Fibroblast of upper back skin (primary cell): ENCODE measurements around the gene PLIN4.
"Not testable (repeated sequence)": the region's sequence is repeated elsewhere in the genome, so short reads cannot be mapped to it uniquely, and the experiment has no call there.

Experiments
- DNase-seq: peaks from one replicate; pipeline ENCODE4 v3.0.0-alpha.2; 2013

PLIN4 gene

DNA sequence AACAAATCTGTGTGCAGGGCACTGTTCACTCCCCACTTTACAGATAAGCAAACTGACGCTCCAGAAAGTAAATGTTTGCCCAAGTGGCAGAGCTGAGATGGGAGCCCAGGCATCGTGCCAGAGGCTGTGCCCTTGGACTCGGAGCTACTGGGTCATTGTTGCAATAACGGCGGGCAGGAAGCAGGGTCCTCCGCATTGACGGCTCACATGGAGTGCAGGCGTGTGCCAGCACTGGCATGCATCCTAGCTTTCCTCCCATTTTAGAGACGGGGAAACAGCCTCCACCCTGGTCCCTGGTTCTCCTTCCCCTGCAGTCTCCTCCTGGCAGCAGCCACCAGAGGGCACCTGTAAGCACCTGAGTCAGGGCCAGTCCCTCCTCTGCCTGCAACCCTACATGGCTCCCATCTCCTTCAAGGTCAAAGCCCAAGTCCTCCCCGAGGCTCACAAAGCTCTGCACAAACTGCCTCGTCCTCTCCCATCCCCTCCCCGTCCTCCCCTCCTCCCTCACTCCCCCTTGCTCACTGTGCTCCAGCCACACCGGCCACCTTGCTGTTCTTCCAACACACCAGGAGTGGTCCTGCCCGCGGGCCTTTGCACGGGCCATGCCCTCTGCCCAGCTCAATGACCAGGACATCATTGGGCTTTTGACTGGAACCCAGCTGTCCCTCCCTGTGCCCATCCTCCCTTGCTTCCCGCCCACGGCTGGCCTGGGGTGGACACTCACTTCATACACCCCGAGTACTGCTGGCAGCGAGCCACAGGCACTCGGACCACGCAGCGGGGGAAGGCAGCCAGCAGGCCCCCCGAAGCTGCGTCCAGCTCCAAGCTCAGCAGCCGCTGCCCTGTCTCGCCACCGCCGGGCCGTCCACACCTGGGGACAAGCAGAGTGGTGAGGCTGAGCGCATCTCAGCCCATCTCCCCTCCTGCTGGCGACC is 29.3 kb upstream of the PLIN4 start:
- no peak for DNase-seq

GRCh38 chr19:4543842-4544647 is 25.8 kb upstream of the PLIN4 start:
- DNase-seq = no peak

- DNase-seq = no peak
These were observed 24.9 kb upstream of the PLIN4 start for GRCh38 chr19:4542896-4543841.

GRCh38 chr19:4541806-4542145 is 23.5 kb upstream of the PLIN4 start:
- not testable (repeated sequence) for DNase-seq

- no peak for DNase-seq
These were observed 23.0 kb upstream of the PLIN4 start for GRCh38 chr19:4541114-4541805.

DNA sequence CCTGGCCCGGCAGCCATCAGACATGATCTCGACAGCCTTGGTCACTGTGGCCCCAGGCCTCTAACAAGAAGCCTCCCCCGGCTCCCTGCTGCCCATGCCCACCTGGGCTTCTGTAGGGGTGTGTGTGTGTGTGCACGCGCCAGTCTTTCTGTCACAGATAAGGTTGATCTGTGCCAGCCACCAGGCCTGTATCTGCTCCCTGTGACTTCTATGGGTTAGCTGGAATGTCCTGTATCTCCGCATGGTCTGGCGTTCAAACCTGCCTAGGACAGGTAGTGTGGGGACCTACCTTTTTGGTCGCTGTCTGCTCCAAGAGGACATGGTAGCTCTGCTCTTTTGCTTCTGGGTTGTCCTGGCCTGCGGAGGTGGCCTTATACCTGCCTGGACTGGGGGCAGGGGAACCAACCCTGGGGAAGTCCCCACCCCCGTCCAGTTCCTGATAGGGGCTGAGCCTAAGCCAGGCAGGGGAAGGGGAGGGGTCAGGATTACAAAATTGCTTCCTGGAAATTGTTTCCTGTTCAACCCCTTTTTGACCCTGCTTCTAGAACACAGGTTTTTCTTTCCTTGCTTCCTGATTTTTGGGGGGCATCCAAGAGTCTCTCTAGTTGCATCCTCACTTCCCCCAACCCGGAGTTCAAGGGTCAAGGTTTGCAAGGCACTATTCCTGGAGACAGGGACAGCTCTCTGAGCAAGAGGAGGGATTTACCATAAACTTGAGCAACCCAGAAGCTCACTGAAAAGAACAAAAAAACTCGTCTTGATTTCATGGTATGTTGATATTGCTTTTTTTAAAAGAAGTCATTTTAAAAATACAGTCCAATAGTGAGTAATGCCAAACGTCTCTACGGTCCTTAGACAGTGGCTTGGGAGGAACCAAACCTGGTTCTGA is 21.7 kb upstream of the PLIN4 start, which contains the start of gene LRG1:
Gene LRG1 (minus strand): TSS at position 344 of the 889 bp plus-strand sequence. CDS start 23 bp downstream, at position 321.
- DNase-seq = no peak

DNA sequence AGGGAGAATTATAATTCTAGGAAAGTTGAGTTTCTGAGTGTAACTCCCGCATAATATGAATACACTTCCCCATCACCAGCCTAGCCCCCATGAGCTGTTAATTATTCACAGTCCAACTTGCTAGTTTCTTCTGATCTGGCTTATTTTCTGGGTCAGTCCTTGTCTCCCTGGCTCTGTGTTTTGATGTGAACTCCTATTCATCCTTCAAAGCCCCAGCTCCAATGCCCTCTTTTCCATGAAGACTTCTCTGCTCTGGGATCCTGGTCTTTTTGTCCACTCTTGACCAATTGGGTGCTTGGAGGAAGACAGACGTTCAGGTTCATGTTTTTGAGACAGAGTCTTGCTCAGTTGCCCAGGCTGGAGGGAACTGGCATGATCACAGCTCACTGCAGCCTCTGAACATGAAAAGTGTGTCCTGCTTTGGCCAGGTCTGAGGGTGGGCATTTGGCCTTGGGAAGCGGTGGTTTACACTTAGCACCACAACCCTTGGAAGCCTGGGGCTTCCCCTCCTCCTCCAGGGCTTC is 20.9 kb upstream of the PLIN4 start:
- DNase-seq = no peak

GRCh38 chr19:4538601-4538954 is 20.3 kb upstream of the PLIN4 start:
- DNase-seq = no peak

- no peak for DNase-seq
These were observed 19.8 kb upstream of the PLIN4 start for GRCh38 chr19:4537953-4538600.

DNA sequence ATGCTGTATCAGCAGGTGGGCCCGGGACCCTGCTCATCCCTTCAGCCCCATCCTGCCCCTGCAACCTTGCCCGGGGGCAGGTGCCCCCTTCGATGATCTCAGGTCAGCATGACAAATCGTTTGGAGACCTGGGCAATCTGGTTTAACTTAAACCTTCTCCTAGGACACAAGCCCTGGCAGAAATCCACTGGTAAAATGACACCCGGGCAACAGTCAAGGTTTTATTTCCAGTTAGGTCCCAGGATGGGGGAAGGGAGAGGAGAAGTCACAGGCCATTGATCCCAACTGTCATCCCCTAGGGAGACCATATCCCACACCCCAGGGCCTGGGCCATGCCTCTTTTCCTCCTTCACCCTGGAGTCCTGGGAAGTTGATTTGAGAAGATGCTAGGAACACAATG is 18.5 kb upstream of the PLIN4 start:
- DNase-seq = no peak

DNA sequence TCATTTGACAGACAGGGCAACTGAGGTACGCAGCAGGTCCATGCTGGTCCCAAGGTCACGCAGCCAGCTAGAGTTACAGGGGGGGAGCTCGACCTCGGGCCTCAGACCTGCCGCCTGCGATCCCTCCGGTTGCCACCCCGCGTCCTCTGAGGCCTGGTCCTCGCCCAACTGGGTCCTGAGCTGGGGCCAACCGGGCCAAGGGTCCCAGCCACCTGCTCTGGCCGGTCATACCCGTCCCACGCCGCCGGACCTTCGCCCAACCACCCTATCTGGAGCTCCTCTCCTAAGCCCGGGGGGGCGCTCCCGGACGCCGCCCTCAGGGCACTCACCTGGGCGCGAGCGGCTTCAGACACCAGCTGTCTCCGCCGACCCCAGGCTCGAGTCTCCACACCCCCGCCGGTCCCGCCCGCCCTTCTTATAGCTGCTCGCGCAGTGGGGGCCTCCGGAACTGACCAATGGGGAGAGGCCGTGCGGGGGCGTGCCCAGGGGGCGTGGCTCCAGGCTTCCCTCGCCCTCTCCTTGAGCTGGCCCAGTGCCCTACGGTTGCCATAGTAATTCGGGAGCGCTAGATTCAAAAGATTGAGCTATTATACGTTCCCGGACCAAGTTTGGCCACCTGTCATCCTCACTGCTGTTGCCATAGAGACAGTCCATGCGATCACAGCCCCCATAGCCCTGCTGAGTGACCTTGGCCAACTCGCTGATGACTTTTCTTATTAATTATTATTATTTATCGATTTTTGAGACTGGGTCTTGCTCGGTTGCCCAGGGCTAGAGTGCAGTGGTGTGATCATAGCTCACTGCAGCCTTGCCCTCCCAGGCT is 16.8 kb upstream of the PLIN4 start, which contains the start of gene PLIN5:
Gene PLIN5 (minus strand): TSS at position 389 of the 823 bp plus-strand sequence. CDS start 1,150 bp downstream, outside the sequence.
- peak; percentile 31 for DNase-seq

GRCh38 chr19:4533835-4534424 is 15.6 kb upstream of the PLIN4 start:
- DNase-seq = no peak

- no peak for DNase-seq
These were observed 15.0 kb upstream of the PLIN4 start for GRCh38 chr19:4533334-4533733.

GRCh38 chr19:4531562-4532165 is 13.4 kb upstream of the PLIN4 start:
- no peak for DNase-seq

GRCh38 chr19:4529924-4530522 is 11.7 kb upstream of the PLIN4 start:
- no peak for DNase-seq

DNA sequence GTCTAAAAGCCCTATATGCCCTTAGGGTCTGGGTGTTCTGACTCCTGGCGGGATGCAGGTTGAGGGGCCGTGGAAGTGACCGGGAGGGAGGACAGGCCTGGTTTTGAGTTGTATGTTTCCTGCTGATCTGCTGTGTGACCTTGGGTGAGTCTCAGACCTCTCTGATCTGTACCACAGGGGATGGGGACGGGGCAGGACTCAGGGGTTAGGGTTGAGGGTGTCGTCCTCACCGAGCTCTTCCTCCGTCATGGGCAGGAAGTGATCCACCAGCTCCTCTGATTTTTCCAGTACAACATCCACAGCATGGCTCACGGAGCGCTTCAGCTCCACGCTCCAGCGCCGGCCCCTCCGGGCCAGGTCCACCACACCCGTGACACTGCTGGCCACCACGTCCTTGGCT is 10.6 kb upstream of the PLIN4 start:
- DNase-seq = no peak

GRCh38 chr19:4527377-4527776 is 9.1 kb upstream of the PLIN4 start:
- not testable (repeated sequence) for DNase-seq

DNA sequence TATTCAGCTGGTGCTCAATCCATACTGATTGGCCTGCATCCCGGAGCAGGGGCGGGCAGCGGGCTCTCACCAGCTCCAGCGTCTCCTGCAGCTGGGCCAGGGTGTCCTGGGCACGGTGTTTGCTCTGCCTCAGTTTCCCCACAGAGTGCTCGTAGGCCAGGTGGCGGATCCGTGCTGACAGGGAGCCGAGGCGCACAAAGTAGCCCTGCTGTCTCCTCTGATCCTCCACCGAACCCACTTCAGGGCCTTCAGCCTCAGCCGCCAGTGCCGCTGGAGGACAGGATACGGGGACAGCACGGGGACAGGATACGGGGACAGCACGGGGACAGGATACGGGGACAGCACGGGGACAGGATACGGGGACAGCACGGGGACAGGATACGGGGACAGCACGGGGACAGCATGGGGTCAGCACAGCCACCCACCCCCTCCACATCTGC is 7.3 kb upstream of the PLIN4 start:
- no peak for DNase-seq
